Hematopoietic multipotent progenitor cell treated with erythropoietin and hydrocortisone succinate and interleukin-3 and kit ligand, for 6 days (in vitro differentiated cells): ENCODE results near the gene MYRIP.
"Not testable (repeated sequence)": the region's sequence is repeated elsewhere in the genome, so short reads cannot be mapped to it uniquely, and the experiment has no call there.

Experiments
- DNase-seq: peaks from one replicate; pipeline ENCODE4 v3.0.0-alpha.2; 2015

Gene MYRIP

DNA sequence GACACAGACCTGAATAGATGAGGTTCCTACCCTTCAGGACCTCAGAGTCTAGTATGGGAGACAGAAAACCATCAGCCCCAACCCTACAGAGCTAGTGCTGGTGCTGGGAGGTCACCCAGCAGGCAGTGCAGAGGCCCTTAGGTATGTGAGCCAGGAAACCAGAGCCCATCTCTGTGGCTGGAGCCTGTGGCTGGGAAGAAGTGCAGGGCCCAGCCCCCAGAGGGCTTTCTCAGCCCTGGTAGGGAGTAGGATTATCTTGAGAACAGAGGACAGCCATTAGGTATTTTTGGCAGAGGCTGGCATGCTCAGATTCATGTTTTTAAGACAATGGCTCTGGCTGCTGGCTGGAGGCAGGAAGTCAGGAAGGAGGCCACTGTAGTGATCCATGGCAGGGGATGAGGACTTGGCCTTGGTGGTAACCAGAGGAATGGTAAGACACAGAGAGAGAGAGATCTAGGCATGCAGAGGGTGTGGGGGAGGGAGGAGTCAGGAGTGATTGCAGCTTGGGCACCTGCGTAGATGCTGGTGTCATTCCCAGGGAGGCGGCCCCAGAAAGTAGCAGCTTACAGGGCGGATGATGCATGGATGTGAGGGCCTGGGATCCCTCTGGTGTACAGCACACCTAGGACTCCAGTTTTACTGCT lies 279.2 kb downstream of the MYRIP start:
- no peak for DNase-seq

DNA sequence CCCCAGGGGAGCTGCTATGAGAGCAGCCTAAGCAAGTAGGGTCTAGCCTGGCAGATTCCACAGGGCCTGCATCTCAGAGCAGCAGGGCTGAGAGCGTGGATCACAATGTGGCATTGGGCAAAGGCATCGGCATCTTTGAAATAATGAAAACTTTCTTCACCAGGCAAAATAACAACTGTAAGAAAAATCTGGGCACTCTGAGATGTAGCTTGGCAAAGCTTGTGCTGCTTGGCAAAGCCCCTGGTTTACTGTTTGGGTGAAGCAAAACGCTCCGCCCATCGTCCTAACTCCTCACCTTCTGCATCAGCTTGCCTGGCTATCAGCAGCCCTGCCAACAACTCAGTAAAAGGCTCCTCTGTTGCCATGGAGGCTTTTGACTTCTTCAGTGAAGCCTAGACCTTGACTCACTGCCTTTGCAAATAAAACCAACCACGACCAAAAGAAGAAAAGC lies 287.3 kb downstream of the MYRIP start:
- no peak for DNase-seq

DNA sequence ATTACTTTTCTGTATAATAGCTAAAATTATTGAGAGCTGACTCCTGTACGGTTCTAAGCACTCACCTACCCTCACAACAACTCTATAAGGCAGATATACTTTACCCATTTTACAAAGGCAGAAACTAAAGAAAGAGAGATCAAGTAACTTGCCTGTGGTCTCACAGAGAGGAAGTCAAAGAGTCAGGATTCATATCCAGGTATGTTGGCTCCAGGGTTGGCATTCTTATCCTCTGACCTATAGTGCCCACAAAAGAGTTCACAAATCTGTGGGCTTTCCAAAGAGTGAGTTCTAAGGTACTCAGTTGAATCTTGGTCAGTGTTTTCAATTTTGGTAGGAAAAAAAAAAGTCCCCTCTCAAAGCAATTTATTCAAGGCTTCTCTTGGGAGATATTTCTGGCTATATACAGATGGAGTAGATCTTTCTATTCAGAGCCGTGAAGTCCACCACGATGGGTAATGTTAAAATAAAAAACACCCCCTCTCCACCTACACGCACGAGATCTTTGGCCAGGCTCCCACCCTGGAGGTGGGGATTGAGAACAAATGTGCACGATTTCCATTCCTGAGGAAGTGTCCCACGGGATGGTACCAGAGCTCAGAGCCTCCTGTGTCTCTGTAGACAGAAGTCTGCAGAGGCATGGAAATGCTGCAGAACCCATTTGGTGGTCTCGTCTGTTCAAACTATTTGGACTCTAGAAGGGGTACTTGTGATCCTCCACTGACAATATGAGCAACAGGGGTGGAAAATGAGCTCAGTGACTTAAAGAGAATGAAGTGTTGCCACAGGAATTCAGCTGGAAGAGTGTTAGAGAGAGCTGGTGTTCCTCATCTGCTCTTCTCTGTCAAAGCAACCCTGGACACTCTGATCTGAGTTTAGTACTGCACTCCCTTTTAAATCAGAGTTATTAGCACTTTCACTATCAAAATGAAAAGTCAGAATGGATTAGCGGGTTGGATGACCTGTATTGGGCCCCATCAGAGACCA lies 288.0 kb downstream of the MYRIP start:
- no peak for DNase-seq

DNA sequence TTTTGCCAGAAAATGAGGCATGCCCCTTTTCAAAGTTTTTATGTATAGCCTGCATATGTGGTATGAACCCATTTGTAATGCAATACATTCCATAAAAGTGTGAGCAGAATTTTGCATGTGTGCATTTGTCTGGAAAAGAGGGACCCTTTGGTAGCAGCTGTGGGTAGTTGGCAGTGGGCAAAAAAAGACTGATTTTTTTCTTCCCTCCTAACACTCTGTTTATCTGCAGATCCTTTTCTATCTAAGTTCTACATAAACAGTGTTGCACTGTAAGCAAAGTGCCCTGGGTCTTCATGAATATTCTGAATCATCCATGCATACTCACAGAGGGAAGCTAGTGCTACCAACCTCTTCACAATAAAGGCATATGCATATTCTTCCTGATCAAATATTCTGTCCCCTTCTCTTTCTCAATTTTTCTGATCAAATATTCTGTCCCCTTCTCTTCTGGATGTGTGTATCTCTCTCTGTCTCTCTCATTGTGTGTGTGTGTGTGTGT lies 288.9 kb downstream of the MYRIP start:
- DNase-seq: no peak

DNA sequence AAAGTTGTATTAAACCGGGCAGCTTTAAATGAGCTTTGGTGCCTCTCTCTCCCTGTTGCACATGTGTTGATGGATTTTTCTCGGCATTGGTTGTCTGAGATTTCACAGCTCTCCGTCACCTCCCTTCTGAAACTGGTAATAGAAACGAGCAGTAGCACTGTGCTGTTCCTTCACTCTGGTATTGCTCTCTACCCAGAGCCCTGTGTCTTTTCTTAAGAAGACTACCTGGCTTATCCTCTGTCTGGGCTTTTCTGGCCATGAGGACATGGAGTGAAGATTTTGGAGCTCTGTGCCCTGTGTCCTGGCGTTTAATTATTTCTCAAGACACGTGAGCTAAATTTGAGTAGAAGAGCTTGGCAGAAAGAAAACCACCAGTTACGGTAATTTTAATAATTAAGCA lies 290.5 kb downstream of the MYRIP start:
- no peak for DNase-seq

DNA sequence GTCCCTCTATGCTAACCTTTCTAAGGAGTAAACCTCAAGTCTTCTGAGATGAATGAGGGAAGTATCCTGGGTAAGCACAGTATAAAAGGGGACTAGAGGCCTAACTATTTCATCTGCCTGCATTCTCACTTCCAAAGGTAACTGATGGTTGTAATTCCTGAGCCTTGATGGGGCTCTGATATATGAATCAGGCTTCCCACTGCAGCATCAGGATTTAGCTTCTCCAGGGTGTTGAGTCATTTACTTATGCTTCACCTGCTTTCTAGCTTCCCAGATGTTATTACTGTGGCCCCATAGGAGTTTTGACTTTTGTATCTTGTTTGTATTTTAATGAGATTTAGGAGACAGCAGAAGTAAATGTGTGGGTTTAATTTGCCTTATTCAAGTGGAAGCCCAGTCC lies 292.8 kb downstream of the MYRIP start:
- no peak for DNase-seq

DNA sequence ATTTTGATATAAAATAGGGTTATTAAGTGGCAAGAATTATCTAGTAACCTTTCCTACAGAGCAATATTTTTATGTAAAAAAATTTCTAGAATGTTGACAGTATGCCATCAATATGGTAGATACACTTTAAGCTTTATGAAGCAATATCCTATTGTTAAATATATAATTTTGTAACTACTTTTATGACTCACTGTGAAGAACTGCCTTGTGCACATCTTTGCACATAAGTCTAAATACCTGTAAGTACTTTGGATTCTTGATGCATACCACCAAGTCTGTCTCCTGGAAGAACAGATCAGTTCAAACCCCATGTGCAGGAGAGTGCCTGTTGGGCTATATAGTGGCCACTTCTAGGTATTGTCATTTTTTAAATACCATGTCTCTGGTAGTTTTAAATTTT lies 294.4 kb downstream of the MYRIP start:
- no peak for DNase-seq

DNA sequence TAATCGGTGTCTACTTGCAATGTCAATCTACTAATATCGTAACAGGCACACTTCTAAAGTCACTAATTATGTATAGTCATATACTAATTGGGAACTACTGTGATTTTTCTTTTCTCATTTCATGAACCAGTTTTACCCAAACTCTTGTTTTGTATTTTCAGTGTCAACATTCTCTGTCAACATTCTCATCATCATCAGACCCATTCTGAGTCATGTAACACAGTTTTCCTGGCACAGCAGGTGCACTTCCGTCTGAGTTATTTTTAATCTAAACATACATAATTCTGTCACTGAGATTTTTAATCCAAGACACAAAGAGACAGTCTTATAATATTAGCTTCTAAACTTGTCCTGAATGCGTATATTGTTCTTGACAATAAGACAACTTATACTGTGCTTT lies 295.0 kb downstream of the MYRIP start:
- DNase-seq: no peak

DNA sequence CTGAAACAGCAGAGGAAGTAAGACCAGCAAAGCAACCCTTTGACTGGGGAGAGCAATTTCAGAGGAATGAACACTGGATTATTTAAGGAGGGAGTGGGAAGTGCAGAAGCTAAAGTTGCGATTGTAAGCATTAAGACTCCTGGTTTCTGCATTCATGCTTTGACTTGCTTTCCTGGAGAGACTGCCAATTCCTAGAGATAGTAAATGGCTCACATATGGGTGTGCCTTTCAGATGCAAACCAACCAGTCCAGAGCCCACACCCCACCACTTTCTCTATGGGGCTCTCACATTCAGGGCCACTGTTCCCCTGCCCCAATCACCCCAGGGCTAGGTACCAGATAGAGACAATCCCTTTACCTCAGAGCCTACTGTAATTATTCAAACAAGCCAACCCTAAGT lies 299.2 kb downstream of the MYRIP start:
- no peak for DNase-seq

DNA sequence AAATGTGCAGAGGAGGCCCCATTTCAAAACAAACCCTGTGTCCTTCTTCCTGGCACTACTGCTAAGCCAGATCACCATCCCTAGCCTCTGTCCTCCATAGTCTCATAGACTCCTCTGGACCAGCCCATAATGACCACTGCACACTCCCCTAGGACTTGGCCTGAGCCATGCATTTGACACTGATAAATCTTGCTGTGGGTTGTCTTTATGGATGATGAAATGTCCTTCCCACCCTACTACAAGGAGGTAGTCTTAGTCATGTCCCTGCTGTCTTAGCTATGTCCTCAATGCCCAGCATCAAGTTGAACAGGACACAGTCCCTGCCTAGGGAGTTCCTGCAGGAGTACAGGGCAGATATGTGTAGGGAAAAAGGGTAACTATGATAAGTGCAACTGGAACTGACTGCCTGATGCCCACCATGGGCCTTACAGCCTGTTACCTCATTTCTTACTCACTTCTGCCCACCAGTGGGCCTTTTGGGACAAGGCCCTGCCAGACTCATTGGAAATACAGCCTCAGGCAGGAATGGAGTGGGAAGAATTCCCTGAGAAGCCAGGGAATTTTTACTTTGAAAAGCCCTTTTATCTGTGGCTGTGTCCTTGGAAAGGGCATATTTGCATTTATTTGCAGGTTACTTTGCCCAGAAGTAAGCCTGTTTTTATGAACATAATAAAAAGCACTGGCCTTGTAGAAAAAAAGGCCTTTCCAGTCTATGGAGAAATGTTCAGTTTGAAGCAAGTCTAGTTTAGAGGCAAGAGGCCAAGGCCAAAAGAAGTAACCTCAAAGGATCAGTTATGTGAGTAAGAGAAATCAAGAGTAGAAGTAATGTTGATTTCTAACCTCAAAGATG lies 300.5 kb downstream of the MYRIP start:
- no peak for DNase-seq

DNA sequence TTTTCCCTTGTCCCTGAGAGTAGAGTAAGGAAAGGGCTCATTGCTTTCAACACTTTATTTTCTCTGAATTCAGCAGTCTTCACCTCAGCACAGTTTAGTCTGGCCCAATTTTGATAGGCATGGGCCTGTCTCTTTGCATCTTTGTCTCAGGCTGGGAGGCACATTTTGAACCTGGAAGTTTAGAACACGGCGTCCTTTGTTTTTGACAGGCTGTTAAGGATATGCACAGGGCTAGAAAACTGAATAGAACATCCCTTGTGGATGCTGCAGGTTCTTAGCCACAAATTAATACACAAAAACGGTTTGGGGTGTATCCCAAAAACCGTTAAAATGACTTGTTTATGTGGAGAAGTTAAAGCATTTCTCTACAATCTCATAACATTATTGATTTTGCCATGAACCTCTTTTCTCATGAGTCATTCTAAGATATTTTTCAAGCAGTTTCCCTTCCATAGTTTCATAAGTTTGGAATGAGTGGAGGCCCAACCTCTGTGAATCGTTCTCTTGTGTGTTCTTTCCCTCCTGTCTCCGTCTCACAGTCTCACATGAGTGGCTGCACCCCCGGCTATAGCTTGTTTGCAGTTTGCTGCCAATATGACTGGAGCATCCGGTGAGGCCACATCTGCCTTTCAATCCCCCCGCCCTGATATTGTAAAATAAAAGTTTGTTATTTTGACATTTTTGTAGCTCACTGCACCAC lies 307.2 kb downstream of the MYRIP start:
- DNase-seq: no peak

DNA sequence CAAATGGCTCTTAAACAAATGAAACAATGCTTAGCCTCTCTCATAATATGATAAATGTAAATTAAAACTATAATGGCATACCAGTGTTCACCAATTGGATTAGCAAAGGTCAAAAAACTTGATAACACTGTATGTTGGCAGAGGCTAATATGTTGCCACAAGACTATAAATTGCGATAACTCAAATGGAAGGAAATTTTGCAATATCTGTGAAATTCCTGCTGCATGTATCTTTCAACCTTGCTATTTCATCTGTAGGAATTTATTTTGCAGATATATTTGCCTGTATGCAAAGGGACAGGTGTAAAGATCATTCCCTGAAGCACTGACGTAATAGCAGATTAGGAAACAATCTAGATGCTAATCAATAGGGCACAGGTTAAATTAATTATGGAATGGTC lies 308.7 kb downstream of the MYRIP start:
- DNase-seq: no peak

DNA sequence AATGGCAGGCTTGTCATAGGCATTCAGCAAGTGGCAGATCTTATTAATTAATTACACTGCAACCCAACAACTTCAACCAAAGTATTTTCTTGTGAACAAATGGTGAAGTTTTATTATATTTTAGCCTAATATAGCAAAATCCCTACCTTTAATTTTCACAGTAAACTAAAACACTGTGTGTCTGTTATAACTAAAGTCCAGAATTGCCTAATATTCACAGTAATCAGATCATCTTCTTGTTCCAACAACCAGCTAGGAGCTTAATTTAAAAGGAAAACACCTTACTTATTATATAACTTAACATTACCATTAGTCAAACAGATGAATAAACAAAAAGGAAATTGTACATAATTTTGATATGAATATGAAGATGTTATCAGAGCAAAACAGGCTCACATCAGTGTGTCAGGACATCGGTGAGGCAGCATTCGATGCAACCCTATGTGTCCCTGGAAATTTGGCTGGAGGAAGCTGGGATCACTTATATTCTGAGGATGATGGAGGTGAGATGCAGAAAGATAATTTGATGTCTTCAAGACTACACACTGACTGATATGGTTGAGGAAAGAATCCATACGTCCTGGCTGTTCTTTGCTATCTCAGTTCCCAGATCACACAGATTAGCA lies 310.8 kb downstream of the MYRIP start:
- DNase-seq: no peak

DNA sequence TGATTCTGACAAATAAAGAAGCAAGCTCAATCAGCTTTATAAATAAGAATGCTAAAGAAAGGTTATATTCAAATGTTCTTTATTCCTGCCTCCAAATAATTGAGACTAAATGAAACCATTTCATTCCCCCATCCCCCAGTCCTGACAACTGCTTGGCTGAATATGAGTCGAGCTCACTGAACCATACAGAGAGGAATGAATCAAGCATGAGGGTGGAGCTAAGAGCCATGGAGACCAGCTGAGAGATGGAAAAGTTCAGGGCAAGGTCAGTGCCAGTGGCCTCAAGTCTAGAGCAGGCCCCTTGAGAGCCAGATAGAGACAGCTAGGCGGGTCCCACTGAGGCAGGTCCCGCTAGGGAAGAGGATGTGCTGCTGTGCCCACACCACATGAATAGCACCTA lies 311.4 kb downstream of the MYRIP start:
- no peak for DNase-seq

DNA sequence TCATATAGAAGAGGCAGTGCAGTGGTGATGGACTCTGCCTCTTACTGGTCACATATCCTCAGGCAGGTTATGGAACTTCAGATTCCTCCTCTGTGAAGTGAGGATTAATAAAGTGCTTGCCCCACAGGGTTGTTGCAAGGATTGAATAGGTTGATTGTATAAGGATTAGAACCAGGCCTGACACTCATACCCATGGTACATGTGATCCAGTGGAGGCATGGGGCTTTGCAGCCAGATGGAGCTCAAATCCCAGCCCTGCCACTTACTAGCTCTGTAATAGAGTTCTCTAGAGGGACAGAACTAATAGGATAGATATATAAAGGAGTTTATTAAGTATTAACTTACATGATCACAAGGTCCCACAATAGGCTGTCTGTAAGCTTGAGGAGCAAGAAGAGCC lies 315.5 kb downstream of the MYRIP start:
- no peak for DNase-seq

DNA sequence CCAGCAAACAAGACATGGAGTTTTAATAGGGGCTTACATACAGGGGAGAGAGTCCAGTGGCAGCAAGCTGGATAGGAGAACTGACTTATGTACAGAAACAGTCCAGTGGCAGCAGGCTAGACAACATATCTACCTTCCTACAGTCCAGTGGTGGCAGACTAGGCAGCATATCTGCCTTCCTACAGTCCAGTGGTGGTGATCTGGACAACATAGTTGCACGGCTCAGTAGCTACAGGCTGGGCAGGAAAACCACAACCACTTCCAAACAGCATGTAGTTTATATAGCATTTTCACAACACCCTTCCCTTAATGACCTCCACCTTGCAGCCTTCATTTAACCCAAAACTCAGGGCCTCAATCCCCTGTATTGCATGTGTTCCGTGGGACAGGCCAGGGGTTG lies 318.8 kb downstream of the MYRIP start:
- DNase-seq: peak; percentile 24

DNA sequence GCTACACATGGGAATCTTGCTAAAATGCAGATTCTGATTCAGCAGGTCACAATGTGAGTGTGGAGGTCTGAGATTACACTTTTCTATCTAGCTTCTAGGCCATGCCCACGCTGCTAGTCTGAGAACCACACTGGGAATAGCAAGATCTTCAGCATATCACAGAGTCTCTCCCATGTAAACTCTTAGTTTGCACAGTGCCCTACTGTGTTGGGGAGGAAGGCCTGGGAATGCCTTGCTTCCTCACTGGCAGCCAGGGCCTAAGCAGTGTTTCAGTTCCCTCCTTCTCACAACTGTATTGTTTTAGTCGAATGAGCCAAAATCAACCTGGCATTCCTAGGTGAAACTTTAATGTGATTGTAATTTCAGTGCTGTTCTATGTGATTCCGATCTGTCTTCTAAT lies 320.1 kb downstream of the MYRIP start:
- DNase-seq: no peak

DNA sequence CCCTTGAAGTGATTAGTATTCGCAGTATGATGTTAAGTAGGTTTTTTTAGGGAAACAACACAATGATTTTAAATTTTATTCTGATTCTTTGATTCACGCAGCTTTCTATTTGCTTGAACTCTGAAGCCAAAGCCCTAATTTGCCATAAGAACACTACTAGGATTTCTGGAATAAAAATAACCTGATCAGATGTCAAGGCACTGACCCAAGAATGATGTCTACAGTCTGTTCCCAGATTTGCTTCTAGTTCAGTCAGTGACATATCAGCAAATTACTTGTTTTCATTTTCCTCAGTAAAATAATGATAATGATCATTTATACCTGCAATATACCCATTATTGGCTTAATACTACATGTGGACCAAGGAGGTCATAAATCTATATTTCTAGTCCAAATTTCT lies 320.6 kb downstream of the MYRIP start:
- no peak for DNase-seq

DNA sequence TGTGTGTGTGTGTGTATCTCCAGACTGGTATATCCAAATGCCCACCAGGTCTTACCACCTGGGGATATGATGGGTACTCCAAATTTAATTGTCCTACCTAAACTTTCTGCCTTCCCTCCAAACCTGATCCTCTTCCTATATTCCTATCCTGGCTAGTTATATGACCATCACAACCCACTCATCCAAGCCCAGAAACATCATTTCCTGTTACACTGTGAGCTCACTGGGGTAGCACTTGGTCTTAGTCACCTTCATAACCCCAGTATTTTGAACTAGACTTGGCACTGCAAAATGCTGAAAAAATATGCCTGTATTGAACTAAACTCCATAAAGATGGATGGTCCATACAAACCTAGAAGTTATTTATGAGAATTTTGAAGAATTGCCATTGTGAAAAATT lies 321.3 kb downstream of the MYRIP start:
- no peak for DNase-seq

DNA sequence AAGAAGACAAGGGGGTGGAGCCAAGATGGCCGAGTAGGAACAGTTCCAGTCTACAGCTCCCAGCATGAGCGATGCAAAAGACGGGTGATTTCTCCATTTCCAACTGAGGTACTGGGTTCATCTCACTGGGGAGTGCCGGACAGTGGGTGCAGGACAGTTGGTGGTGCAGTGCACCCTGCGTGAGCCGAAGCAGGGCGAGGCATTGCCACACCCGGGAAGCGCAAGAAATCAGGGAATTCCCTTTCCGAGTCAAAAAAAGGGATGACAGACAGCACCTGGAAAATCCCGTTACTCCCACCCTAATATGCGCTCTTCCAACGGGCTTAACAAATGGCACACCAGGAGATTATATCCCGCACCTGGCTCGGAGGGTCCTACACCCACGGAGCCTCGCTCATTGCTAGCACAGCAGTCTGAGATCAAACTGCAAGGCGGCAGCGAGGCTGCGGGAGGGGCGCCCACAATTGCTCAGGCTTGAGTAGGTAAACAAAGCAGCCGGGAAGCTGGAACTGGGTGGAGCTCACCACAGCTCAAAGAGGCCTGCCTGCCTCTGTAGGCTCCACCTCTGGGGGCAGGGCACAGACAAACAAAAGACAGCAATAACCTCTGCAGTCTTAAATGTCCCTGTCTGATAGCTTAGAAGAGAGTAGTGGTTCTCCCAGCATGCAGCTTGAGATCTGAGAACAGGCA lies 324.6 kb downstream of the MYRIP start:
- DNase-seq: not testable (repeated sequence)

DNA sequence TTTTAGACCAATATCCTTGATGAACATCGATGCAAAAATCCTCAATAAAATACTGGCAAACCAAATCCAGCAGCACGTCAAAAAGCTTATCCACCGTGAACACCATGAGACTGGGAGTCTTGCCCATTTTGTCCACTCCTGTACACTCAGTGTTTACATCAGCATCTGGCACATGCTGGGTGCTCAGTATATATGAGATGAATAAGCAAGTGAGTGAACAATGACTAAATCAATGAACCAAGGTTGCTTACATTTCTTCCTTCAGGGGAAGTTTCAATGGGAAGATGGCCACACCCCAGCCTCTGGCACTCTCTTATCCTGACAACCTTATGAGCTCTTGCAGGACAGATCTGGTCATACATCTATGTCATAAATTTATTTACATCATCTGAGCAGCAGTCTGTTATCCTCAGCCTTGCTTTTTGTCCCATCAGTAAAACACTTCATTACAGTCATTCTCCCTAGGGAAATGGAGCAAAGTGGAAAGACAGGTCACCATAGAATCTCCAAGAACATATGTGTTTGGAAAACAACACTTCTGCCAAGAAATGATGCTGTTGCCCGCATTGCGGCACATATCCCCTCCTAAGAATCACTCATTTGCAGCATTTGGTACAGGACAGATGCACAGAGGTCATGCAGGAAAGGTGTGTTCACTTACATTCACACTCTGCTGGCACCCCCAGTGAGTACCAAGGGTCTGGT lies 328.3 kb downstream of the MYRIP start:
- no peak for DNase-seq
